B cell (primary cell): Measurements from ENCODE around the gene WNK2. TPM values are rescaled to one million over a fixed set of nuclear protein-coding genes. Genes with fewer than 3 reads are reported as not detected.

Experiments
- ATAC-seq: fragments of 200-7000 bp; cut with Tn5 transposase; one replicate; pipeline ENCODE4 v1.10.0; 2021; ENCODE audit warnings: low read depth, mild to moderate bottlenecking, moderate number of reproducible peaks, moderate library complexity
- CTCF ChIA-PET: fragments of 350-600 bp; sonication (Branson Sonifier 250); formaldehyde crosslinking; loops from one replicate; lab custom pipeline; 2021; ENCODE audit warnings: antibody characterized with exemption, inconsistent platforms; lab: Charles Lee
- POLR2A ChIA-PET: fragments of 350-600 bp; sonication (Branson Sonifier 250); formaldehyde crosslinking; loops from one replicate; lab custom pipeline; 2021; ENCODE audit warnings: antibody characterized with exemption; lab: Charles Lee
- DNase-seq: peaks from one replicate; pipeline ENCODE4 v3.0.0; 2013
- H2AFZ ChIP-seq: 2 replicates; pipeline ENCODE4 v1.6.1; 2012; ENCODE audit warnings: mild to moderate bottlenecking, low read depth, low read length; ENCODE audit not compliant: insufficient read depth, poor library complexity, severe bottlenecking
- H3K27ac ChIP-seq, 2 donors: 1 replicate in 1 of 2; 2 replicates in 1 of 2; pipeline ENCODE4 v1.5.1; 2012 to 2013; ENCODE audit warnings: low read length in 2 of 2, mild to moderate bottlenecking in 2 of 2, moderate library complexity in 1 of 2
- H3K27me3 ChIP-seq, 4 experiments: fragments of 200-600 bp in 1 of 4; sonication (generic) in 1 of 4; replicated peaks in 1 of 4; 1 replicate in 2 of 4; 2 replicates in 2 of 4; pipeline versions ENCODE4 v1.6.1 to v1.7.0; 2013 to 2016; ENCODE audit warnings: low read length in 3 of 4, mild to moderate bottlenecking in 2 of 4, mixed read lengths in 1 of 4, moderate library complexity in 1 of 4; ENCODE audit not compliant: insufficient read depth in 4 of 4, control insufficient read depth in 3 of 4; ENCODE audit errors: control extremely low read depth in 1 of 4
- H3K36me3 ChIP-seq, 2 experiments: replicated peaks in 1 of 2; 1 replicate in 1 of 2; 2 replicates in 1 of 2; pipeline versions ENCODE4 v1.6.1 to v1.7.1; 2013; ENCODE audit warnings: low read length in 1 of 2; ENCODE audit not compliant: insufficient read depth in 2 of 2, control insufficient read depth in 1 of 2; ENCODE audit errors: control extremely low read depth in 1 of 2, extremely low read depth in 1 of 2
- H3K4me1 ChIP-seq, 2 donors: fragments of 200-600 bp in 1 of 2; sonication (generic) in 1 of 2; 1 replicate in 1 of 2; 2 replicates in 1 of 2; pipeline versions ENCODE4 v1.5.1 to v1.6.1; 2013 to 2017; ENCODE audit warnings: low read length in 2 of 2; ENCODE audit not compliant: control insufficient read depth in 2 of 2, insufficient read depth in 2 of 2
- H3K4me2 ChIP-seq: replicated peaks from 2 replicates; pipeline ENCODE3; 2012; ENCODE audit warnings: mild to moderate bottlenecking, low read depth, low read length; ENCODE audit not compliant: poor library complexity, severe bottlenecking
- H3K4me3 ChIP-seq, 5 experiments: fragments of 200-600 bp in 1 of 5; sonication (generic) in 1 of 5; 1 replicate in 3 of 5; 2 replicates in 2 of 5; pipeline versions ENCODE4 v1.5.1 to v1.7.0; 2011 to 2016; ENCODE audit warnings: low read length in 4 of 5, mild to moderate bottlenecking in 4 of 5, low read depth in 2 of 5, control low read depth in 1 of 5, moderate library complexity in 1 of 5; ENCODE audit not compliant: insufficient read depth in 1 of 5; ENCODE audit errors: control extremely low read depth in 1 of 5, extremely low read depth in 1 of 5
- H3K79me2 ChIP-seq: fragments of 200-600 bp; sonication (generic); one replicate; pipeline ENCODE4 v1.6.0; 2016; ENCODE audit warnings: low read length; ENCODE audit not compliant: control insufficient read depth, insufficient read depth
- H3K9ac ChIP-seq: fragments of 200-600 bp; sonication (generic); 2 replicates; pipeline ENCODE4 v1.6.1; 2017; ENCODE audit warnings: mild to moderate bottlenecking, low read length, moderate library complexity
- H3K9me3 ChIP-seq, 3 donors: one replicate each; pipeline versions ENCODE4 v1.6.1 to v1.7.1; 2013; ENCODE audit warnings: low read length in 2 of 3; ENCODE audit not compliant: control insufficient read depth in 2 of 3, insufficient read depth in 1 of 3; ENCODE audit errors: control extremely low read depth in 1 of 3
- H4K20me1 ChIP-seq: 2 replicates; pipeline ENCODE4 v1.6.0; 2012; ENCODE audit warnings: mild to moderate bottlenecking, low read length; ENCODE audit not compliant: insufficient read depth, control insufficient read depth, poor library complexity, severe bottlenecking
- H3K27ac Mint-ChIP-seq: one replicate; pipeline ENCODE4 v1.8.0; 2021; ENCODE audit warnings: mixed read lengths
- H3K27me3 Mint-ChIP-seq: one replicate; pipeline ENCODE4 v1.8.0; 2021; ENCODE audit warnings: mixed read lengths
- H3K4me1 Mint-ChIP-seq: one replicate; pipeline ENCODE4 v1.8.0; 2021; ENCODE audit warnings: mixed read lengths
- H3K4me3 Mint-ChIP-seq: one replicate; pipeline ENCODE4 v1.8.0; 2021; ENCODE audit warnings: mixed read lengths
- H3K9me3 Mint-ChIP-seq: one replicate; pipeline ENCODE4 v1.8.0; 2022; ENCODE audit warnings: mixed read lengths; ENCODE audit not compliant: insufficient read depth
- EZH2 ChIP-seq: IDR thresholded peaks from 2 replicates; pipeline ENCODE4 v1.6.1; 2012; ENCODE audit warnings: borderline replicate concordance, low read depth, mild to moderate bottlenecking, moderate library complexity, low read length; ENCODE audit not compliant: insufficient read depth, poor library complexity, severe bottlenecking
- WGBS: methylation state at CpG from one replicate; pipeline ENCODE4 v1.1.5; 2013; ENCODE audit warnings: missing lambda C conversion rate; ENCODE audit not compliant: insufficient coverage; 5-methylcytosine and 5-hydroxymethylcytosine counted together
- intact Hi-C: fragments of 100-400 bp; cut with micrococcal nuclease; formaldehyde crosslinking; loops from one replicate; pipeline ENCODE4 v1.10.0; 2022
- polyA plus RNA-seq: library from polyadenylated mRNA; depleted of rRNA; stranded (reverse); fragments of >200 nt; gene quantifications from 2 replicates; pipeline ENCODE4 v1.2.3, GENCODE V29; 2012
- total RNA-seq, 2 donors: library from RNA; stranded (reverse); fragments of 120-200 nt in 1 of 2; gene quantifications; 1 replicate in 1 of 2; 2 replicates in 1 of 2; pipeline versions ENCODE4 v1.2.3 to v1.2.4, GENCODE V29; 2013 to 2022
- TF ChIP-seq, protein P1 (sequence below): fragments of 200-600 bp; IDR thresholded peaks from one replicate; pipeline ENCODE4 v1.8.0; 2022; ENCODE audit warnings: antibody characterized with exemption, mild to moderate bottlenecking

WNK2 gene
- total and polyA plus RNA-seq, 2 donors (not counting 1 experiment from before 2014, with no cell fraction given): 0.49 TPM; not detected in 1

DNA sequence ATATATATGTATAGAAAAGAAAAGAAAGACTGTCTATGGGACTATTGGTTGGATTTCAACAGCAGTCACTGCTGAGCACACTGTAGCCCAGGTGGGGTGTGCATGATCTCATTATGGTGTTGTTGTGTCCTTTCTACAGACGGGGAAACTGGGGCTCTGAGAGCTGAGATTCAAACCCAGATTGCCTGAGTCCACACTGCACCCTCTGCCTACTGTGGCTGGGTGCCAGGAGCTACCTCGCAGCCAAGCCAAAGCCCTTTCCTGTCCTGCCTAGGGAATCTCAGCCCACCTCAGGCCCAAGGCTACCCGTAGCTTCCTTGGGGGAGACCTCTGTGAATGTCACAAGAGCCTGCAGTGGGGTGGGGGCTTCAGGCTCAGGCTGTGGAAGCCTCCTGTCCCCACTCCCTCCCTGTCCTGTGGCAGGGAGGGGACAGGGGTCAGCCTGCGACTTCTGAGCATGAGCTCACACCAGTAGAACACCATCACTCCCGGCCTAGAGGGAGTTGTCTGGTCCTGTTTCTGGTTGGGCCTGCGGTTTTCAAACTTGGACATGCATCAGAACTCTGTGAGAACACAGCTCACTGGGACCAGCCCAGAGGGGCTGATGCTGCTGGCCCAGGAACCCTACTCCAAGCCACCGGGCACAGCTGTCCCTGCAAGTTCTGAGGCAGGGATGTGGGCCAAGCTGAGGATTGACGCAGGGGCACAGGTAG lies 42.0 kb upstream of the WNK2 start:
- Histone ChIP-seq H4K20me1 (no peaks in the 10 kb centered on the region), H3K9ac (no peak overlapping the region), H3K4me2 (no peak overlapping the region), H3K27ac (no peak overlapping the region), H3K27me3 (peaks cover 0 to 10% (median 0%) of the 10 kb centered on the region in 4 experiments), H3K9me3 (peaks cover 0 to 9% (median 4%) of the 10 kb centered on the region in 3 donors), H3K4me3 (no peak overlapping the region), H3K36me3 (no peaks in the 10 kb centered on the region), H3K4me1 (peaks cover 18 to 37% of the 10 kb centered on the region in 2 donors), H2AFZ (no peak overlapping the region), H3K79me2 (no peaks in the 10 kb centered on the region)
- no peak for TF ChIP-seq EZH2
- TF ChIP-seq, protein P1, sequence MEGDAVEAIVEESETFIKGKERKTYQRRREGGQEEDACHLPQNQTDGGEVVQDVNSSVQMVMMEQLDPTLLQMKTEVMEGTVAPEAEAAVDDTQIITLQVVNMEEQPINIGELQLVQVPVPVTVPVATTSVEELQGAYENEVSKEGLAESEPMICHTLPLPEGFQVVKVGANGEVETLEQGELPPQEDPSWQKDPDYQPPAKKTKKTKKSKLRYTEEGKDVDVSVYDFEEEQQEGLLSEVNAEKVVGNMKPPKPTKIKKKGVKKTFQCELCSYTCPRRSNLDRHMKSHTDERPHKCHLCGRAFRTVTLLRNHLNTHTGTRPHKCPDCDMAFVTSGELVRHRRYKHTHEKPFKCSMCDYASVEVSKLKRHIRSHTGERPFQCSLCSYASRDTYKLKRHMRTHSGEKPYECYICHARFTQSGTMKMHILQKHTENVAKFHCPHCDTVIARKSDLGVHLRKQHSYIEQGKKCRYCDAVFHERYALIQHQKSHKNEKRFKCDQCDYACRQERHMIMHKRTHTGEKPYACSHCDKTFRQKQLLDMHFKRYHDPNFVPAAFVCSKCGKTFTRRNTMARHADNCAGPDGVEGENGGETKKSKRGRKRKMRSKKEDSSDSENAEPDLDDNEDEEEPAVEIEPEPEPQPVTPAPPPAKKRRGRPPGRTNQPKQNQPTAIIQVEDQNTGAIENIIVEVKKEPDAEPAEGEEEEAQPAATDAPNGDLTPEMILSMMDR: no peak
- peaks cover 34% of the 10 kb centered on the region for H3K4me1 Mint-ChIP-seq
- no peak for ATAC-seq
- no peak overlapping the region for H3K4me3 Mint-ChIP-seq
- H3K27ac Mint-ChIP-seq: no peak overlapping the region
- DNase-seq: no peak
- no peaks in the 10 kb centered on the region for H3K27me3 Mint-ChIP-seq
- WGBS: 91% methylated on average over 4 of the region's 8 CpGs
- POLR2A ChIA-PET: interaction anchor here (0.9 kb wide), 1 partner anchor 23 kb away, joined by 6 read pairs; no protein-coding TSS in a partner anchor
- CTCF ChIA-PET: interaction anchor here (0.5 kb wide), 1 partner anchor 33 kb away, joined by 4 read pairs; no protein-coding TSS in a partner anchor
- H3K9me3 Mint-ChIP-seq: peaks cover 3% of the 10 kb centered on the region
- intact Hi-C loops: no loop called here
